Measurements from ENCODE around the gene DPM3. TPM values are rescaled to one million over a fixed set of nuclear protein-coding genes. Genes with fewer than 3 reads are reported as not detected.

DPM3 gene
- total and polyA plus RNA-seq, 2 of the 13 experiments (the other 11 are each of a cell fraction or from before 2014, with no cell fraction given), result 23.2 to 53.4 TPM

DNA sequence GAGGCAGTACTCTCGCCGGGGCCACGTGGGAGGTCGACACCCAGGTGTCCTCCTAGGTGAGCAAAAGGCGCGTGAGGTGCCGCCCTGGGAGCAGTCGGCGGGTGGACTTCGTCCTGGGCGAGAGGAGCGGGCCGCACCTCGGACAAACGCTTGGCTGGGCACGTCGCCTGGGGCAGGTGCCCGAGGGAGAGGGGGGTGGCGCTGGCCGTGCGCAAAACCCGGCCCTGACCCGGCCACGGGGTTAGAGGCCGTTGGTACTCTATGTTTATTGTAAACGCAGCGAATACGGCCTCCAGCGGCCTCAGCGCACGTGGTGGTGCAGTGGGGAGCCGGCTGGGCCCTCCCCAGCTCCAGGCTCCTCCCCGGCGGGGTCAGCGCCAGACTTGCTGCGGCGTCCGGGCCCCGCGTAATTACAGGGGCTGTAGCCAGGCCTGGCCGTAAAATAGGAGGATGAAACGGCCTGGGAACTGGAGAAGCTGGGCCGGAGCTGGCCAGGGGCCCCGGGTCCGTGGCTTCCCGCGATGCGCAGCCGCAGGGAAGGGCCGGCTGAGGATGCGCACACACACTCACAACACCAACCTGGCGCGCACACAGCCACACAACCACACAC lies 14.3 kb downstream of the DPM3 start (continued):
- TF ChIP-seq NCOA1 (CRISPR knock-in tag; IDR thresholded peaks at IDR 0.05) (peak; percentile 95), KLF13 (CRISPR knock-in tag; IDR thresholded peaks at IDR 0.05) (no peak), NFYB (CRISPR knock-in tag; IDR thresholded peaks at IDR 0.05) (peak; percentile 51; the same call in 1 of the 2 replicates), ZNF598 (CRISPR knock-in tag; IDR thresholded peaks at IDR 0.05; ENCODE audit: borderline replicate concordance) (0 out of 2 replicates have a peak, but pooled peaks have one; percentile 92), XBP1 (CRISPR knock-in tag; IDR thresholded peaks at IDR 0.05) (no peak), FOXM1 (CRISPR knock-in tag; IDR thresholded peaks at IDR 0.05) (no peak), TRIM24 (CRISPR knock-in tag; IDR thresholded peaks at IDR 0.05) (no peak), ZNF180 (CRISPR knock-in tag; IDR thresholded peaks at IDR 0.05; ENCODE audit: borderline replicate concordance, low read depth) (no peak), ZNF674 (CRISPR knock-in tag; IDR thresholded peaks at IDR 0.05; ENCODE audit: low read depth) (0 out of 2 replicates have a peak, but pooled peaks have one; percentile 78), TEAD3 (CRISPR knock-in tag; optimal IDR thresholded peaks at IDR 0.05; ENCODE audit: borderline replicate concordance) (peak; percentile 74), HES4 (CRISPR knock-in tag; IDR thresholded peaks at IDR 0.05; ENCODE audit: borderline replicate concordance) (peak; percentile 88), ZIK1 (CRISPR knock-in tag; IDR thresholded peaks at IDR 0.05; ENCODE audit: borderline replicate concordance, low read depth) (peak; percentile 77; the same call in 1 of the 2 replicates), ZEB1 (IDR thresholded peaks at IDR 0.05; ENCODE audit: insufficient replicate concordance, low read depth) (no peak), ZNF274 (CRISPR knock-in tag; IDR thresholded peaks at IDR 0.05) (peak; percentile 82), NR2F6 (IDR thresholded peaks at IDR 0.05) (peak; percentile 90), NR2F6 (CRISPR knock-in tag; IDR thresholded peaks at IDR 0.05) (peak; percentile 98), ZFP36L1 (CRISPR knock-in tag; IDR thresholded peaks at IDR 0.05) (peak; percentile 99)
- TF ChIP-seq, protein P1, sequence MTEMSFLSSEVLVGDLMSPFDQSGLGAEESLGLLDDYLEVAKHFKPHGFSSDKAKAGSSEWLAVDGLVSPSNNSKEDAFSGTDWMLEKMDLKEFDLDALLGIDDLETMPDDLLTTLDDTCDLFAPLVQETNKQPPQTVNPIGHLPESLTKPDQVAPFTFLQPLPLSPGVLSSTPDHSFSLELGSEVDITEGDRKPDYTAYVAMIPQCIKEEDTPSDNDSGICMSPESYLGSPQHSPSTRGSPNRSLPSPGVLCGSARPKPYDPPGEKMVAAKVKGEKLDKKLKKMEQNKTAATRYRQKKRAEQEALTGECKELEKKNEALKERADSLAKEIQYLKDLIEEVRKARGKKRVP (CRISPR knock-in tag; IDR thresholded peaks at IDR 0.05), result peak in 1 of 2 experiments; percentile 81; a peak in 2 of 4 replicates
- TF ChIP-seq, protein P2, sequence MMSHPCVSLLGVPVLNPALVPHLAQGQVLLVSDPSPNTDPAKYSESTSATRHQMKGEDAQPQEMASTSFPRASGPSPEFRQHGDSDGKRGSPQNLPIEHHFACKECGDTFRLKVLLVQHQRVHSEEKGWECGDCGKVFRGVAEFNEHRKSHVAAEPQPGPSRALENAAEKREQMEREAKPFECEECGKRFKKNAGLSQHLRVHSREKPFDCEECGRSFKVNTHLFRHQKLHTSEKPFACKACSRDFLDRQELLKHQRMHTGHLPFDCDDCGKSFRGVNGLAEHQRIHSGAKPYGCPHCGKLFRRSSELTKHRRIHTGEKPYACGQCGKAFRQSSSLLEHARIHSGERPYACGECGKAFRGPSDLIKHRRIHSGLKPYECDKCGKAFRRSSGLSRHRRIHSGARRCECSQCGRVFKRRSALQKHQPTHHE (CRISPR knock-in tag; IDR thresholded peaks at IDR 0.05; ENCODE audit: borderline replicate concordance), result peak; percentile 95
- TF ChIP-seq, protein P3, sequence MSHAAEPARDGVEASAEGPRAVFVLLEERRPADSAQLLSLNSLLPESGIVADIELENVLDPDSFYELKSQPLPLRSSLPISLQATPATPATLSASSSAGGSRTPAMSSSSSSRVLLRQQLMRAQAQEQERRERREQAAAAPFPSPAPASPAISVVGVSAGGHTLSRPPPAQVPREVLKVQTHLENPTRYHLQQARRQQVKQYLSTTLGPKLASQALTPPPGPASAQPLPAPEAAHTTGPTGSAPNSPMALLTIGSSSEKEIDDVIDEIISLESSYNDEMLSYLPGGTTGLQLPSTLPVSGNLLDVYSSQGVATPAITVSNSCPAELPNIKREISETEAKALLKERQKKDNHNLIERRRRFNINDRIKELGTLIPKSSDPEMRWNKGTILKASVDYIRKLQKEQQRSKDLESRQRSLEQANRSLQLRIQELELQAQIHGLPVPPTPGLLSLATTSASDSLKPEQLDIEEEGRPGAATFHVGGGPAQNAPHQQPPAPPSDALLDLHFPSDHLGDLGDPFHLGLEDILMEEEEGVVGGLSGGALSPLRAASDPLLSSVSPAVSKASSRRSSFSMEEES (CRISPR knock-in tag; IDR thresholded peaks at IDR 0.05), result peak; percentile 96
- TF ChIP-seq, protein P4, sequence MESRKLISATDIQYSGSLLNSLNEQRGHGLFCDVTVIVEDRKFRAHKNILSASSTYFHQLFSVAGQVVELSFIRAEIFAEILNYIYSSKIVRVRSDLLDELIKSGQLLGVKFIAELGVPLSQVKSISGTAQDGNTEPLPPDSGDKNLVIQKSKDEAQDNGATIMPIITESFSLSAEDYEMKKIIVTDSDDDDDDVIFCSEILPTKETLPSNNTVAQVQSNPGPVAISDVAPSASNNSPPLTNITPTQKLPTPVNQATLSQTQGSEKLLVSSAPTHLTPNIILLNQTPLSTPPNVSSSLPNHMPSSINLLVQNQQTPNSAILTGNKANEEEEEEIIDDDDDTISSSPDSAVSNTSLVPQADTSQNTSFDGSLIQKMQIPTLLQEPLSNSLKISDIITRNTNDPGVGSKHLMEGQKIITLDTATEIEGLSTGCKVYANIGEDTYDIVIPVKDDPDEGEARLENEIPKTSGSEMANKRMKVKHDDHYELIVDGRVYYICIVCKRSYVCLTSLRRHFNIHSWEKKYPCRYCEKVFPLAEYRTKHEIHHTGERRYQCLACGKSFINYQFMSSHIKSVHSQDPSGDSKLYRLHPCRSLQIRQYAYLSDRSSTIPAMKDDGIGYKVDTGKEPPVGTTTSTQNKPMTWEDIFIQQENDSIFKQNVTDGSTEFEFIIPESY (CRISPR knock-in tag; IDR thresholded peaks at IDR 0.05), result 0 out of 2 replicates have a peak, but pooled peaks have one; percentile 67
- TF ChIP-seq, protein P5, sequence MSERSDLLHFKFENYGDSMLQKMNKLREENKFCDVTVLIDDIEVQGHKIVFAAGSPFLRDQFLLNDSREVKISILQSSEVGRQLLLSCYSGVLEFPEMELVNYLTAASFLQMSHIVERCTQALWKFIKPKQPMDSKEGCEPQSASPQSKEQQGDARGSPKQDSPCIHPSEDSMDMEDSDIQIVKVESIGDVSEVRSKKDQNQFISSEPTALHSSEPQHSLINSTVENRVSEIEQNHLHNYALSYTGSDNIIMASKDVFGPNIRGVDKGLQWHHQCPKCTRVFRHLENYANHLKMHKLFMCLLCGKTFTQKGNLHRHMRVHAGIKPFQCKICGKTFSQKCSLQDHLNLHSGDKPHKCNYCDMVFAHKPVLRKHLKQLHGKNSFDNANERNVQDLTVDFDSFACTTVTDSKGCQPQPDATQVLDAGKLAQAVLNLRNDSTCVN (CRISPR knock-in tag; IDR thresholded peaks at IDR 0.05; ENCODE audit: borderline replicate concordance), result peak; percentile 86
